BE2C (cell line): ENCODE data around the gene CFAP299.
"Not testable (repeated sequence)": the region's sequence is repeated elsewhere in the genome, so short reads cannot be mapped to it uniquely, and the experiment has no call there.

Experiments used
- DNase-seq: peaks from one replicate; pipeline ENCODE4 v3.0.0-alpha.2; 2020
- H3K27me3 ChIP-seq: fragments of 250-450 bp; sonication (Bioruptor Pico); 2 replicates; pipeline ENCODE4 v1.5.1; 2020; ENCODE audit warnings: mild to moderate bottlenecking
- H3K36me3 ChIP-seq: fragments of 250-450 bp; sonication (Bioruptor Pico); 2 replicates; pipeline ENCODE4 v1.5.1; 2020; ENCODE audit warnings: mild to moderate bottlenecking
- H3K4me1 ChIP-seq: fragments of 250-450 bp; sonication (Bioruptor Pico); 2 replicates; pipeline ENCODE4 v1.5.1; 2020
- H3K4me3 ChIP-seq: 2 replicates; pipeline ENCODE4 v1.5.1; 2011; ENCODE audit warnings: low read depth, low read length
- H3K9me3 ChIP-seq: fragments of 250-450 bp; sonication (Bioruptor Pico); 2 replicates; pipeline ENCODE4 v1.5.1; 2020
- TF ChIP-seq, protein P1 (sequence below): IDR thresholded peaks from 2 replicates; pipeline ENCODE4 v1.5.1; 2012; ENCODE audit warnings: mild to moderate bottlenecking, low read depth, low read length

Gene CFAP299

DNA sequence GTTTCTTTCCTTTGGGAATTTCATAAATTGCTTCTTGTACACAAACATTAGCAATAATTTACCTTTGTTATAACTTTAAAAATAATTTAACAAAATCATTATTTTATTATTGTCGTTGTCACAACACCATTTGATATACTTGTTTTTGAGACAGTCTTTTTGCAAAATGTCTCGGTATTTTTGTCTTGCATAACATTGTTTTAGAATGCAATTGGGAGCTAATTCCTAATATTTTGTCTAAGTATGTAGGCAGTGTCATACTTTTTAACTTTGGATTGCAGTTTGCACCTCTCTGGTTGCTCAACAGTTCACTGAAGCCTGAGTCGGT is 340 bp upstream of the CFAP299 start:
- TF ChIP-seq, protein P1, sequence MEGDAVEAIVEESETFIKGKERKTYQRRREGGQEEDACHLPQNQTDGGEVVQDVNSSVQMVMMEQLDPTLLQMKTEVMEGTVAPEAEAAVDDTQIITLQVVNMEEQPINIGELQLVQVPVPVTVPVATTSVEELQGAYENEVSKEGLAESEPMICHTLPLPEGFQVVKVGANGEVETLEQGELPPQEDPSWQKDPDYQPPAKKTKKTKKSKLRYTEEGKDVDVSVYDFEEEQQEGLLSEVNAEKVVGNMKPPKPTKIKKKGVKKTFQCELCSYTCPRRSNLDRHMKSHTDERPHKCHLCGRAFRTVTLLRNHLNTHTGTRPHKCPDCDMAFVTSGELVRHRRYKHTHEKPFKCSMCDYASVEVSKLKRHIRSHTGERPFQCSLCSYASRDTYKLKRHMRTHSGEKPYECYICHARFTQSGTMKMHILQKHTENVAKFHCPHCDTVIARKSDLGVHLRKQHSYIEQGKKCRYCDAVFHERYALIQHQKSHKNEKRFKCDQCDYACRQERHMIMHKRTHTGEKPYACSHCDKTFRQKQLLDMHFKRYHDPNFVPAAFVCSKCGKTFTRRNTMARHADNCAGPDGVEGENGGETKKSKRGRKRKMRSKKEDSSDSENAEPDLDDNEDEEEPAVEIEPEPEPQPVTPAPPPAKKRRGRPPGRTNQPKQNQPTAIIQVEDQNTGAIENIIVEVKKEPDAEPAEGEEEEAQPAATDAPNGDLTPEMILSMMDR: no peak
- H3K36me3 ChIP-seq: no peaks in the 10 kb centered on the region
- no peaks in the 10 kb centered on the region for H3K4me1 ChIP-seq
- peak overlapping the region; percentile 78 for H3K4me3 ChIP-seq
- peaks cover 21% of the 10 kb centered on the region for H3K27me3 ChIP-seq
- DNase-seq: no peak
- H3K9me3 ChIP-seq: no peaks in the 10 kb centered on the region

DNA sequence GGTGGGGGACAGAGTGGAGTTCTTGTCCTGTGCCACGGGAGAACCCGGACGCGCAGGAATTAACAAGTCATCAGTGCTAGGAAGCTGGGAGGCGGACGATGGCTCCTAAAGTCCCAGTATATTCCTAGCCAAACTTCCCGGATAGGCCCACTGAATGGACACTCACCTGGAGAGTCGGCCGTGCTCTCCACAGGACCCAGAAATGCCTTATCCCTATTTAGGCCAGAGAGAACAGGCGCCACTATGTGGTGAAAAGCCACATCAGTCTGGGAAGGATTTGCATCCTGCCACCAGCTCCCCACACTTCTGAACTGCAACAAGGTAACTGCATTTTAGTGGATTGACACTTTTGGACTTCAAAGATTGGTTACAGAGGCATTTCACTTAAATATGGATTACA is 1.1 kb downstream of the CFAP299 start:
- TF ChIP-seq, protein P1: peak; percentile 43
- Histone ChIP-seq H3K4me3 (peak overlapping the region; percentile 78; the same call in 1 of the 2 replicates), H3K27me3 (peaks cover 16% of the 10 kb centered on the region), H3K9me3 (no peaks in the 10 kb centered on the region), H3K4me1 (no peaks in the 10 kb centered on the region), H3K36me3 (no peaks in the 10 kb centered on the region)
- peak; percentile 15 for DNase-seq

- no peak for DNase-seq
- no peaks in the 10 kb centered on the region for H3K36me3 ChIP-seq
- no peaks in the 10 kb centered on the region for H3K9me3 ChIP-seq
- H3K27me3 ChIP-seq: peaks cover 8% of the 10 kb centered on the region
- no peaks in the 10 kb centered on the region for H3K4me1 ChIP-seq
- TF ChIP-seq, protein P1: no peak
- H3K4me3 ChIP-seq: no peak overlapping the region
These were observed 4.5 kb downstream of the CFAP299 start for GRCh38 chr4:80340036-80340435.

- not testable (repeated sequence) for DNase-seq, H3K4me3 ChIP-seq
These were observed 7.2 kb downstream of the CFAP299 start for GRCh38 chr4:80342684-80343083.

GRCh38 chr4:80343887-80344286 is 8.4 kb downstream of the CFAP299 start:
- no peak for DNase-seq
- Histone ChIP-seq H3K9me3 (no peaks in the 10 kb centered on the region), H3K36me3 (no peaks in the 10 kb centered on the region), H3K4me1 (no peaks in the 10 kb centered on the region), H3K4me3 (no peak overlapping the region), H3K27me3 (no peaks in the 10 kb centered on the region; the same call in 1 of the 2 replicates)
- TF ChIP-seq, protein P1: no peak

More at GRCh38 chr4:80342684-80343083, 7.2 kb downstream of the CFAP299 start:
- H3K4me1 ChIP-seq, H3K9me3 ChIP-seq, H3K36me3 ChIP-seq, H3K27me3 ChIP-seq: not testable (repeated sequence)

GRCh38 chr4:80360084-80360483 is 24.6 kb downstream of the CFAP299 start:
- no peak for DNase-seq
- H3K4me1 ChIP-seq: no peaks in the 10 kb centered on the region

More at GRCh38 chr4:80360084-80360483, 24.6 kb downstream of the CFAP299 start:
- Histone ChIP-seq H3K4me3 (no peak overlapping the region), H3K9me3 (no peaks in the 10 kb centered on the region), H3K27me3 (peaks cover 8% of the 10 kb centered on the region), H3K36me3 (no peaks in the 10 kb centered on the region)
- TF ChIP-seq, protein P1: no peak
